IMR-90 (cell line): Measurements from ENCODE around the gene VIPR2. TPM values are rescaled to one million over a fixed set of nuclear protein-coding genes. Genes with fewer than 3 reads are reported as not detected.

Experiments
- ATAC-seq: fragments of 200-7000 bp; cut with Tn5 transposase; 2 replicates; pipeline ENCODE4 v1.9.1; 2020; ENCODE audit warnings: low read depth, mild to moderate bottlenecking, moderate library complexity
- BruUV-seq: library from RNA; stranded (reverse); fragments of 400-500 nt; replicated peaks from 2 replicates; lab custom pipeline; 2021; lab: Mats Ljungman, UMichigan
- CTCF ChIA-PET: fragments of 300-600 bp; formaldehyde crosslinking; extraction: SDS; loops from one replicate; lab custom pipeline; 2021; ENCODE audit warnings: antibody characterized with exemption; lab: Yijun Ruan, JAX
- POLR2A ChIA-PET: fragments of 300-600 bp; sonication (Branson Sonifier 250); formaldehyde crosslinking; loops from one replicate; lab custom pipeline; 2022; ENCODE audit warnings: antibody characterized with exemption; ENCODE audit not compliant: unreplicated experiment; lab: Charles Lee
- DNase-seq: peaks from one replicate; pipeline ENCODE4 v3.0.0; 2013
- H2AFZ ChIP-seq: replicated peaks from 2 replicates; pipeline ENCODE3; 2013; ENCODE audit warnings: low read length, mild to moderate bottlenecking; ENCODE audit not compliant: poor library complexity
- H2AK5ac ChIP-seq: 2 replicates; pipeline ENCODE4 v1.6.1; 2013; ENCODE audit warnings: low read depth, low read length, inconsistent platforms
- H2AK9ac ChIP-seq: replicated peaks from 2 replicates; pipeline ENCODE3; 2013; ENCODE audit warnings: mild to moderate bottlenecking, low read depth, low read length, moderate library complexity; ENCODE audit not compliant: poor library complexity
- H2BK120ac ChIP-seq: 2 replicates; pipeline ENCODE4 v1.6.1; 2013; ENCODE audit warnings: low read depth, low read length, inconsistent platforms
- H2BK15ac ChIP-seq: 3 replicates; pipeline ENCODE4 v1.6.1; 2013; ENCODE audit warnings: low read depth, low read length, inconsistent platforms
- H2BK20ac ChIP-seq: 2 replicates; pipeline ENCODE4 v1.6.1; 2013; ENCODE audit warnings: low read depth, mild to moderate bottlenecking, inconsistent platforms, low read length, moderate library complexity
- H2BK5ac ChIP-seq: 2 replicates; pipeline ENCODE4 v1.6.1; 2013; ENCODE audit warnings: mild to moderate bottlenecking, low read depth, low read length, inconsistent platforms; ENCODE audit not compliant: poor library complexity, severe bottlenecking
- H3K14ac ChIP-seq: replicated peaks from 2 replicates; pipeline ENCODE4 v1.6.1; 2013; ENCODE audit warnings: low read depth, low read length, inconsistent platforms
- H3K18ac ChIP-seq: 2 replicates; pipeline ENCODE4 v1.6.1; 2013; ENCODE audit warnings: low read depth, low read length, control low read depth
- H3K23ac ChIP-seq: 2 replicates; pipeline ENCODE4 v1.6.1; 2013; ENCODE audit warnings: low read depth, low read length, inconsistent platforms
- H3K27ac ChIP-seq: 2 replicates; pipeline ENCODE4 v1.5.1; 2013; ENCODE audit warnings: mild to moderate bottlenecking, control low read depth, low read length; ENCODE audit not compliant: insufficient read depth
- H3K27me3 ChIP-seq: 2 replicates; pipeline ENCODE4 v1.6.1; 2013; ENCODE audit warnings: low read length; ENCODE audit not compliant: control insufficient read depth, insufficient read depth
- H3K36me3 ChIP-seq: 2 replicates; pipeline ENCODE4 v1.6.1; 2013; ENCODE audit warnings: low read length, mixed read lengths; ENCODE audit not compliant: control insufficient read depth, insufficient read depth
- H3K4ac ChIP-seq: 2 replicates; pipeline ENCODE4 v1.6.1; 2013; ENCODE audit warnings: low read depth, low read length, inconsistent platforms
- H3K4me1 ChIP-seq: 2 replicates; pipeline ENCODE4 v1.6.1; 2013; ENCODE audit warnings: low read length, mixed read lengths; ENCODE audit not compliant: control insufficient read depth, insufficient read depth
- H3K4me2 ChIP-seq: 2 replicates; pipeline ENCODE4 v1.6.1; 2013; ENCODE audit warnings: low read depth, mild to moderate bottlenecking, control low read depth, low read length, moderate library complexity
- H3K4me3 ChIP-seq: 2 replicates; pipeline ENCODE4 v1.5.1; 2013; ENCODE audit warnings: low read depth, mild to moderate bottlenecking, control low read depth, low read length, moderate library complexity; ENCODE audit not compliant: insufficient read depth
- H3K56ac ChIP-seq: 2 replicates; pipeline ENCODE4 v1.6.1; 2013; ENCODE audit warnings: low read length, inconsistent platforms; ENCODE audit not compliant: insufficient read depth; ENCODE audit errors: extremely low read depth
- H3K79me1 ChIP-seq, 2 experiments: 2 replicates each; pipeline ENCODE4 v1.6.1; 2013; ENCODE audit warnings: low read length in 2 of 2, inconsistent platforms in 1 of 2, low read depth in 1 of 2
- H3K9ac ChIP-seq: 2 replicates; pipeline ENCODE4 v1.6.1; 2013; ENCODE audit warnings: low read depth, low read length, control low read depth
- H3K9me1 ChIP-seq: 2 replicates; pipeline ENCODE4 v1.6.1; 2013; ENCODE audit warnings: low read length, inconsistent platforms; ENCODE audit not compliant: insufficient read depth
- H3K9me3 ChIP-seq: 2 replicates; pipeline ENCODE4 v1.6.1; 2013; ENCODE audit warnings: low read length; ENCODE audit not compliant: control insufficient read depth, insufficient read depth
- H4K20me1 ChIP-seq: 2 replicates; pipeline ENCODE4 v1.6.1; 2013; ENCODE audit warnings: low read length, inconsistent platforms; ENCODE audit not compliant: insufficient read depth
- H4K5ac ChIP-seq: 2 replicates; pipeline ENCODE4 v1.6.1; 2013; ENCODE audit warnings: mild to moderate bottlenecking, low read depth, low read length, control low read depth
- H4K8ac ChIP-seq, 2 experiments: 2 replicates each; pipeline ENCODE4 v1.6.1; 2013; ENCODE audit warnings: low read depth in 2 of 2, low read length in 2 of 2, control low read depth in 1 of 2, inconsistent platforms in 1 of 2
- H4K91ac ChIP-seq: 2 replicates; pipeline ENCODE4 v1.6.1; 2013; ENCODE audit warnings: low read depth, low read length, inconsistent platforms; ENCODE audit not compliant: insufficient read depth
- BHLHE40 ChIP-seq: fragments of 150-350 bp; IDR thresholded peaks from 2 replicates; pipeline ENCODE4 v1.6.1; 2016; ENCODE audit warnings: mild to moderate bottlenecking, low read depth, low read length
- CEBPB ChIP-seq: IDR thresholded peaks from 2 replicates; pipeline ENCODE4 v1.6.1; 2012; ENCODE audit warnings: low read depth, low read length, improper control_type of control experiment
- CHD1 ChIP-seq: IDR thresholded peaks from 2 replicates; pipeline ENCODE4 v1.6.1; 2012; ENCODE audit warnings: low read depth, low read length, improper control_type of control experiment
- FOS ChIP-seq: fragments of 150-350 bp; IDR thresholded peaks from 2 replicates; pipeline ENCODE4 v1.6.1; 2016; ENCODE audit warnings: low read depth, low read length
- MAFK ChIP-seq: IDR thresholded peaks from 2 replicates; pipeline ENCODE4 v1.6.1; 2012; ENCODE audit warnings: low read depth, low read length, improper control_type of control experiment
- MAZ ChIP-seq: IDR thresholded peaks from 2 replicates; pipeline ENCODE4 v1.6.1; 2012; ENCODE audit warnings: low read depth, mild to moderate bottlenecking, low read length, improper control_type of control experiment, moderate library complexity, borderline replicate concordance
- MXI1 ChIP-seq: IDR thresholded peaks from 2 replicates; pipeline ENCODE4 v1.6.1; 2012; ENCODE audit warnings: low read depth, mild to moderate bottlenecking, low read length, moderate library complexity, borderline replicate concordance
- NFE2L2 ChIP-seq: fragments of 150-350 bp; IDR thresholded peaks from 2 replicates; pipeline ENCODE4 v1.6.1; 2016; ENCODE audit warnings: low read depth, mild to moderate bottlenecking, low read length
- POLR2A ChIP-seq: IDR thresholded peaks from 2 replicates; pipeline ENCODE4 v1.6.1; 2012; ENCODE audit warnings: mild to moderate bottlenecking, low read depth, low read length
- RAD21 ChIP-seq: IDR thresholded peaks from 2 replicates; pipeline ENCODE4 v1.6.1; 2012; ENCODE audit warnings: low read length, improper control_type of control experiment
- RCOR1 ChIP-seq: IDR thresholded peaks from 2 replicates; pipeline ENCODE4 v1.6.1; 2012; ENCODE audit warnings: mild to moderate bottlenecking, low read length, improper control_type of control experiment; ENCODE audit not compliant: insufficient replicate concordance
- RFX5 ChIP-seq: IDR thresholded peaks from 2 replicates; pipeline ENCODE4 v1.8.0; 2012; ENCODE audit warnings: low read depth, mild to moderate bottlenecking, low read length, moderate library complexity
- SMC3 ChIP-seq: fragments of 150-350 bp; IDR thresholded peaks from 2 replicates; pipeline ENCODE4 v1.6.1; 2016; ENCODE audit warnings: low read depth, mild to moderate bottlenecking, antibody characterized with exemption, low read length, moderate library complexity
- WGBS, 2 experiments: methylation state at CpG; one replicate each; pipeline versions ENCODE4 v1.1.5 to v1.1.7; 2013; ENCODE audit warnings: missing lambda C conversion rate in 2 of 2; ENCODE audit not compliant: insufficient read length in 1 of 2; ENCODE audit errors: extremely low coverage in 2 of 2; 5-methylcytosine and 5-hydroxymethylcytosine counted together
- dilution Hi-C: fragments of 300-500 bp; cut with HindIII; formaldehyde crosslinking; loops from one replicate; pipeline ENCODE4 v1.14.3; 2018; ENCODE audit warnings: low sequenced_read_pairs; ENCODE audit not compliant: unreplicated experiment
- in situ Hi-C: fragments of 300-500 bp; cut with MboI; formaldehyde crosslinking; loops from 3 replicates; pipeline ENCODE4 v1.14.3; 2019; ENCODE audit warnings: low sequenced_read_pairs, inconsistent platforms, mixed read lengths
- intact Hi-C: fragments of 100-400 bp; cut with micrococcal nuclease; formaldehyde crosslinking; loops from 2 replicates; pipeline ENCODE4 v1.10.0; 2022
- polyA plus RNA-seq, 3 experiments: library from polyadenylated mRNA; depleted of rRNA; stranded (reverse); fragments of >200 nt; gene quantifications; 2 replicates each; pipeline ENCODE4 v1.2.3, GENCODE V29; 2012; ENCODE audit warnings: low replicate concordance in 1 of 3
- total RNA-seq: library from RNA; depleted of rRNA; stranded (reverse); fragments of >200 nt; gene quantifications from 2 replicates; pipeline ENCODE4 v1.2.3, GENCODE V29; 2012
- TF ChIP-seq, protein P1 (sequence below): conservative IDR thresholded peaks from 2 replicates; pipeline ENCODE4 v1.5.1; 2012; ENCODE audit warnings: mild to moderate bottlenecking, low read depth, low read length, improper control_type of control experiment
- TF ChIP-seq, protein P2 (sequence below): fragments of 150-350 bp; IDR thresholded peaks from 2 replicates; pipeline ENCODE4 v1.6.1; 2017; ENCODE audit warnings: mild to moderate bottlenecking, antibody characterized with exemption, low read length, low read depth
- TF ChIP-seq, protein P3 (sequence below): fragments of 150-350 bp; IDR thresholded peaks from 2 replicates; pipeline ENCODE4 v1.6.1; 2016; ENCODE audit warnings: low read depth, mild to moderate bottlenecking, low read length, moderate library complexity, borderline replicate concordance

The VIPR2 gene
- total and polyA plus RNA-seq, 2 of the 4 experiments (the other 2 are of a cell fraction), result not detected

DNA sequence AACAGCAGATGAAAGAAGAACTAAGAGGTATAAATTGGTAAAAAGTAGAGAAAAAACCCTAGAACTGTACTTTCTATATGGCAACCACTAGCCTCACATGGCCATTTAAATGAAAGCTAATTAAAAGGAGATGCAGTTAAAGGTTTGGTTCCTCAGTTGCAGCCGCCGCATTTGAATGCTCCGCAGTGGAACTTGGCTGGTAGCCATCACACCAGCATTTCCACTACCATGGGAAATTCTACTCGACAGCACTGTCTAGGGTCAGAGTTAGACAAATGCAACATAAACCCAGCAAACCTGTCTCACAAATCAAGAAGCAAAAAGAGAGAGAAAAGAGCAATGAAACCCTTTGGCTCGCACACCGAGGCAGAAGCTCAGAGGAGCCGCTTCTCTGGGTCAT is 29.7 kb downstream of the VIPR2 start:
- no peak overlapping the region for H2BK5ac ChIP-seq
- no peaks in the 10 kb centered on the region for H3K79me1 ChIP-seq
- H3K4me2 ChIP-seq, result no peak overlapping the region
- H3K14ac ChIP-seq, result no peak overlapping the region
- ChIA-PET POLR2A (no interaction called here), CTCF (no interaction called here)
- H2AK5ac ChIP-seq, result no peak overlapping the region
- no peaks in the 10 kb centered on the region for H4K20me1 ChIP-seq
- no peaks in the 10 kb centered on the region for H3K27me3 ChIP-seq
- DNase-seq, result no peak
- H3K9ac ChIP-seq, result no peak overlapping the region
- H2BK15ac ChIP-seq, result no peak overlapping the region
- no peak overlapping the region for H2AK9ac ChIP-seq
- H2AFZ ChIP-seq, result no peak overlapping the region
- ATAC-seq, result no peak
- no peak overlapping the region for H4K5ac ChIP-seq
- in situ Hi-C loops, result no loop called here
- no peak overlapping the region for H2BK120ac ChIP-seq
- H3K4me1 ChIP-seq, result no peaks in the 10 kb centered on the region
- TF ChIP-seq MAZ, result no peak
- TF ChIP-seq RAD21, result no peak
- TF ChIP-seq, protein P1, sequence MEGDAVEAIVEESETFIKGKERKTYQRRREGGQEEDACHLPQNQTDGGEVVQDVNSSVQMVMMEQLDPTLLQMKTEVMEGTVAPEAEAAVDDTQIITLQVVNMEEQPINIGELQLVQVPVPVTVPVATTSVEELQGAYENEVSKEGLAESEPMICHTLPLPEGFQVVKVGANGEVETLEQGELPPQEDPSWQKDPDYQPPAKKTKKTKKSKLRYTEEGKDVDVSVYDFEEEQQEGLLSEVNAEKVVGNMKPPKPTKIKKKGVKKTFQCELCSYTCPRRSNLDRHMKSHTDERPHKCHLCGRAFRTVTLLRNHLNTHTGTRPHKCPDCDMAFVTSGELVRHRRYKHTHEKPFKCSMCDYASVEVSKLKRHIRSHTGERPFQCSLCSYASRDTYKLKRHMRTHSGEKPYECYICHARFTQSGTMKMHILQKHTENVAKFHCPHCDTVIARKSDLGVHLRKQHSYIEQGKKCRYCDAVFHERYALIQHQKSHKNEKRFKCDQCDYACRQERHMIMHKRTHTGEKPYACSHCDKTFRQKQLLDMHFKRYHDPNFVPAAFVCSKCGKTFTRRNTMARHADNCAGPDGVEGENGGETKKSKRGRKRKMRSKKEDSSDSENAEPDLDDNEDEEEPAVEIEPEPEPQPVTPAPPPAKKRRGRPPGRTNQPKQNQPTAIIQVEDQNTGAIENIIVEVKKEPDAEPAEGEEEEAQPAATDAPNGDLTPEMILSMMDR, result no peak
- TF ChIP-seq BHLHE40, result no peak
- no peak for TF ChIP-seq SMC3
- TF ChIP-seq NFE2L2, result no peak
- TF ChIP-seq, protein P2, sequence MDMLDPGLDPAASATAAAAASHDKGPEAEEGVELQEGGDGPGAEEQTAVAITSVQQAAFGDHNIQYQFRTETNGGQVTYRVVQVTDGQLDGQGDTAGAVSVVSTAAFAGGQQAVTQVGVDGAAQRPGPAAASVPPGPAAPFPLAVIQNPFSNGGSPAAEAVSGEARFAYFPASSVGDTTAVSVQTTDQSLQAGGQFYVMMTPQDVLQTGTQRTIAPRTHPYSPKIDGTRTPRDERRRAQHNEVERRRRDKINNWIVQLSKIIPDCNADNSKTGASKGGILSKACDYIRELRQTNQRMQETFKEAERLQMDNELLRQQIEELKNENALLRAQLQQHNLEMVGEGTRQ, result no peak
- TF ChIP-seq CEBPB, result no peak
- TF ChIP-seq MXI1, result no peak
- TF ChIP-seq, protein P3, sequence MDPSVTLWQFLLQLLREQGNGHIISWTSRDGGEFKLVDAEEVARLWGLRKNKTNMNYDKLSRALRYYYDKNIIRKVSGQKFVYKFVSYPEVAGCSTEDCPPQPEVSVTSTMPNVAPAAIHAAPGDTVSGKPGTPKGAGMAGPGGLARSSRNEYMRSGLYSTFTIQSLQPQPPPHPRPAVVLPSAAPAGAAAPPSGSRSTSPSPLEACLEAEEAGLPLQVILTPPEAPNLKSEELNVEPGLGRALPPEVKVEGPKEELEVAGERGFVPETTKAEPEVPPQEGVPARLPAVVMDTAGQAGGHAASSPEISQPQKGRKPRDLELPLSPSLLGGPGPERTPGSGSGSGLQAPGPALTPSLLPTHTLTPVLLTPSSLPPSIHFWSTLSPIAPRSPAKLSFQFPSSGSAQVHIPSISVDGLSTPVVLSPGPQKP, result no peak
- TF ChIP-seq MAFK, result no peak
- TF ChIP-seq RCOR1, result no peak
- TF ChIP-seq FOS, result no peak
- no peak for TF ChIP-seq RFX5
- TF ChIP-seq POLR2A, result no peak
- TF ChIP-seq CHD1, result no peak
- H3K4me3 ChIP-seq, result no peak overlapping the region
- H3K4ac ChIP-seq, result no peak overlapping the region
- BruUV-seq, result no TSS peak
- intact Hi-C loops, result no loop called here
- H3K36me3 ChIP-seq, result no peaks in the 10 kb centered on the region
- no peak overlapping the region for H4K91ac ChIP-seq
- H3K9me3 ChIP-seq, result peaks cover 28% of the 10 kb centered on the region
- no peak overlapping the region for H3K23ac ChIP-seq
- no peak overlapping the region for H3K18ac ChIP-seq
- H3K56ac ChIP-seq, result no peak overlapping the region
- H4K8ac ChIP-seq, result no peak overlapping the region
- WGBS, 2 experiments, result no CpG with 5 or more reads among the region's 7 CpGs
- dilution Hi-C loops, result no loop called here
- no peak overlapping the region for H2BK20ac ChIP-seq
- H3K9me1 ChIP-seq, result no peaks in the 10 kb centered on the region
- H3K27ac ChIP-seq, result no peak overlapping the region
